KMS-11 (cell line): ENCODE measurements around the gene GDPD2.

ENCODE experiments used
- H2AFZ ChIP-seq: fragments of 200-600 bp; sonication (generic); 2 replicates; pipeline ENCODE4 v1.6.1; 2016; ENCODE audit warnings: antibody characterized with exemption, mixed run types, low read depth
- H3K27ac ChIP-seq: fragments of 200-600 bp; sonication (generic); 2 replicates; pipeline ENCODE4 v1.6.1; 2016; ENCODE audit warnings: mild to moderate bottlenecking, mixed run types
- H3K27me3 ChIP-seq: fragments of 200-600 bp; sonication (generic); 2 replicates; pipeline ENCODE4 v1.6.1; 2017; ENCODE audit warnings: mild to moderate bottlenecking, low read depth, mixed run types, moderate library complexity; ENCODE audit not compliant: insufficient read depth
- H3K36me3 ChIP-seq: fragments of 200-600 bp; sonication (generic); 2 replicates; pipeline ENCODE4 v1.6.1; 2017; ENCODE audit warnings: mild to moderate bottlenecking, mixed run types; ENCODE audit not compliant: insufficient read depth
- H3K4me1 ChIP-seq: fragments of 200-600 bp; sonication (generic); 2 replicates; pipeline ENCODE4 v1.6.1; 2016; ENCODE audit warnings: mild to moderate bottlenecking, low read depth, mixed run types; ENCODE audit not compliant: poor library complexity, severe bottlenecking
- H3K4me2 ChIP-seq: fragments of 200-600 bp; sonication (generic); 2 replicates; pipeline ENCODE4 v1.7.0; 2016; ENCODE audit warnings: mild to moderate bottlenecking, mixed run types
- H3K4me3 ChIP-seq: fragments of 200-600 bp; sonication (generic); IDR thresholded peaks from 2 replicates; pipeline ENCODE4 v1.6.1; 2017; ENCODE audit warnings: low read depth, low read length, mixed read lengths; ENCODE audit not compliant: insufficient read depth
- H3K79me2 ChIP-seq: fragments of 200-600 bp; sonication (generic); 2 replicates; pipeline ENCODE4 v1.6.1; 2016; ENCODE audit warnings: low read depth, mixed run types; ENCODE audit not compliant: insufficient read depth
- H3K9ac ChIP-seq: fragments of 200-600 bp; sonication (generic); 2 replicates; pipeline ENCODE4 v1.6.1; 2016; ENCODE audit warnings: mild to moderate bottlenecking, mixed run types
- H4K20me1 ChIP-seq: fragments of 200-600 bp; sonication (generic); 2 replicates; pipeline ENCODE4 v1.6.1; 2016; ENCODE audit warnings: mild to moderate bottlenecking, mixed run types; ENCODE audit not compliant: insufficient read depth
- CTCF ChIP-seq: fragments of 200-600 bp; sonication (generic); conservative IDR thresholded peaks from 2 replicates; pipeline ENCODE4 v1.6.1; 2017; ENCODE audit warnings: low read depth, mild to moderate bottlenecking, antibody characterized with exemption, low read length, moderate library complexity, mixed read lengths

The GDPD2 gene

GRCh38 chrX:70439016-70439415, 15.9 kb downstream of the GDPD2 start:
- H4K20me1 ChIP-seq: no peaks in the 10 kb centered on the region
- peak overlapping the region; percentile 34; the same call in 1 of the 2 replicates for H2AFZ ChIP-seq
- H3K27me3 ChIP-seq: no peaks in the 10 kb centered on the region
- H3K4me3 ChIP-seq: no peak overlapping the region
- H3K4me1 ChIP-seq: peaks cover 49% of the 10 kb centered on the region
- H3K9ac ChIP-seq: no peak overlapping the region
- peak overlapping the region; percentile 73 for H3K4me2 ChIP-seq
- TF ChIP-seq CTCF: no peak
- no peaks in the 10 kb centered on the region for H3K79me2 ChIP-seq
- peak overlapping the region; percentile 63 for H3K27ac ChIP-seq
- no peaks in the 10 kb centered on the region for H3K36me3 ChIP-seq

GRCh38 chrX:70442224-70442623, 19.1 kb downstream of the GDPD2 start:
- no peaks in the 10 kb centered on the region for H4K20me1 ChIP-seq
- H3K4me2 ChIP-seq: no peak overlapping the region
- H3K79me2 ChIP-seq: no peaks in the 10 kb centered on the region
- no peaks in the 10 kb centered on the region for H3K36me3 ChIP-seq
- H3K9ac ChIP-seq: no peak overlapping the region
- no peak overlapping the region for H2AFZ ChIP-seq
- no peak overlapping the region for H3K4me3 ChIP-seq
- TF ChIP-seq CTCF: no peak
- peaks cover 30% of the 10 kb centered on the region for H3K4me1 ChIP-seq
- no peak overlapping the region for H3K27ac ChIP-seq
- H3K27me3 ChIP-seq: no peaks in the 10 kb centered on the region

GRCh38 chrX:70444326-70444945, 21.3 kb downstream of the GDPD2 start, which contains the start of gene DLG3:
TSS of gene DLG3 (plus strand) at chrX:70444835. CDS start at chrX:70445202, 367 bp downstream.
- no peaks in the 10 kb centered on the region for H3K27me3 ChIP-seq
- H3K4me3 ChIP-seq: no peak within 1 kb of the TSS
- H3K79me2 ChIP-seq: no peaks in the 10 kb centered on the region
- peaks cover 9% of the 10 kb centered on the region for H3K4me1 ChIP-seq
- H4K20me1 ChIP-seq: no peaks in the 10 kb centered on the region
- no peaks in the 10 kb centered on the region for H3K36me3 ChIP-seq
- no peak for TF ChIP-seq CTCF
- H3K4me2 ChIP-seq: peak within 1 kb of the TSS; percentile 25; the same call in 1 of the 2 replicates
- H2AFZ ChIP-seq: peak within 1 kb of the TSS; percentile 38
- no peak within 1 kb of the TSS for H3K9ac ChIP-seq
- H3K27ac ChIP-seq: no peak within 1 kb of the TSS

DNA sequence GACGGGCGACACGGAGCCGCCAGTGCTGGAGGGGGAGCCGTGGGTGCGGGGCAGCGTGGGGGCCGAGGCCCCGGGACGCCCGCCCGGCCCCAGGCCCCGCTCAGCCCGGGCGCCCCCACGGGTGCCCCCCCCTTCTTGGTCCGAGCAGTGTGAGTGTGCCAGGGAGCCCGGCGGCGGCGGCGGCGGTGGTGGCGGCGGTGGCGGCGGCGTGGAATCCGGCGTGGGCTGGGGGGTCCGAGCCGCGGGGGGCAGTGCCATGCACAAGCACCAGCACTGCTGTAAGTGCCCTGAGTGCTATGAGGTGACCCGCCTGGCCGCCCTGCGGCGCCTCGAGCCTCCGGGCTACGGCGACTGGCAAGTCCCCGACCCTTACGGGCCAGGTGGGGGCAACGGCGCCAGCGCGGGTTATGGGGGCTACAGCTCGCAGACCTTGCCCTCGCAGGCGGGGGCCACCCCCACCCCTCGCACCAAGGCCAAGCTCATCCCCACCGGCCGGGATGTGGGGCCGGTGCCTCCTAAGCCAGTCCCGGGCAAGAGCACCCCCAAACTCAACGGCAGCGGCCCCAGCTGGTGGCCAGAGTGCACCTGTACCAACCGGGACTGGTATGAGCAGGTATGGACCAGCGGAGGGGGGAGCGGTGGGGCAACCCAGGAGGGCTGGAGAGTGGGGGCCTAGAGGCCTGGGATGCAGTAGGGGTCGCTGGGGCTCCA, 22.0 kb downstream of the GDPD2 start:
- Histone ChIP-seq H3K4me2 (peak overlapping the region; percentile 25; the same call in 1 of the 2 replicates), H2AFZ (peak overlapping the region; percentile 38), H3K9ac (no peak overlapping the region), H3K27me3 (no peaks in the 10 kb centered on the region), H3K4me3 (no peak overlapping the region), H3K79me2 (no peaks in the 10 kb centered on the region), H4K20me1 (no peaks in the 10 kb centered on the region), H3K4me1 (peaks cover 3% of the 10 kb centered on the region), H3K27ac (no peak overlapping the region), H3K36me3 (no peaks in the 10 kb centered on the region)
- no peak for TF ChIP-seq CTCF
